Vagina (tissue), 2 donors: ENCODE measurements around the gene IRGQ. TPM values are rescaled to one million over a fixed set of nuclear protein-coding genes. Genes with fewer than 3 reads are reported as not detected.

Source experiments
- DNase-seq, 2 donors: peaks; one replicate each; pipeline ENCODE4 v3.0.0-alpha.2; 2017; ENCODE audit errors: extremely low spot score in 2 of 2
- H3K27ac ChIP-seq: fragments of 200-600 bp; sonication (generic); one replicate; pipeline ENCODE4 v1.5.1; 2019
- H3K27me3 ChIP-seq: fragments of 200-600 bp; sonication (generic); one replicate; pipeline ENCODE4 v1.5.1; 2019
- H3K36me3 ChIP-seq, 2 donors: fragments of 200-600 bp; sonication (generic); one replicate each; pipeline ENCODE4 v1.5.1; 2017 to 2019
- H3K4me1 ChIP-seq: fragments of 200-600 bp; sonication (generic); one replicate; pipeline ENCODE4 v1.5.1; 2019
- H3K4me3 ChIP-seq, 2 donors: fragments of 200-600 bp; sonication (generic); 1 replicate in 1 of 2; 2 replicates in 1 of 2; pipeline ENCODE4 v1.5.1; 2016 to 2019
- H3K9me3 ChIP-seq: fragments of 200-600 bp; sonication (generic); one replicate; pipeline ENCODE4 v1.5.1; 2019
- CTCF ChIP-seq, 3 experiments: fragments of 450-650 bp in 2 of 3; fragments of 200-600 bp in 1 of 3; sonication (generic) in 1 of 3; IDR thresholded peaks; one replicate each; pipeline ENCODE4 v1.5.1; 2017 to 2019; ENCODE audit warnings: antibody characterized with exemption in 3 of 3, mild to moderate bottlenecking in 2 of 3, moderate library complexity in 2 of 3
- POLR2A ChIP-seq, 2 donors: fragments of 450-650 bp; IDR thresholded peaks; one replicate each; pipeline ENCODE4 v1.6.1; 2017; ENCODE audit warnings: antibody characterized with exemption in 2 of 2, mild to moderate bottlenecking in 2 of 2, moderate library complexity in 2 of 2
- POLR2AphosphoS5 ChIP-seq, 2 donors: sonication (generic); formaldehyde crosslinking; IDR thresholded peaks; one replicate each; pipeline ENCODE4 v1.9.0; 2017; ENCODE audit warnings: antibody characterized with exemption in 2 of 2, mild to moderate bottlenecking in 2 of 2, low read depth in 1 of 2; ENCODE audit not compliant: insufficient read depth in 1 of 2
- intact Hi-C: fragments of 100-400 bp; cut with DNase I; formaldehyde crosslinking; loops from one replicate; pipeline ENCODE4 v1.15.1; 2023
- total RNA-seq: library from RNA; depleted of rRNA; stranded (reverse); fragments of >200 nt; gene quantifications from one replicate; pipeline ENCODE4 v1.2.3, GENCODE V29; 2016

Gene IRGQ
- total RNA-seq, 1 donor from 2014 or later = 11.0 TPM

- intact Hi-C loops = no loop called here
- Histone ChIP-seq H3K36me3 (peaks cover 0 to 3% of the 10 kb centered on the region in 2 donors), H3K27ac (no peak overlapping the region), H3K4me1 (peaks cover 8% of the 10 kb centered on the region), H3K4me3 (no peak overlapping the region), H3K27me3 (peaks cover 3% of the 10 kb centered on the region), H3K9me3 (no peaks in the 10 kb centered on the region)
- DNase-seq = no peak
- TF ChIP-seq CTCF (IDR thresholded peaks at IDR 0.05) = no peak
- no peak for TF ChIP-seq POLR2AphosphoS5 (IDR thresholded peaks at IDR 0.05; ENCODE audit: insufficient read depth in 1 of 2, low read depth in 1 of 2)
- TF ChIP-seq POLR2A (IDR thresholded peaks at IDR 0.05) = no peak
Measured at GRCh38 chr19:43641333-43641732, 45.4 kb upstream of the IRGQ start.

- no peaks in the 10 kb centered on the region for H3K9me3 ChIP-seq
- TF ChIP-seq POLR2A (IDR thresholded peaks at IDR 0.05) (no peak), CTCF (IDR thresholded peaks at IDR 0.05) (no peak)
- H3K4me3 ChIP-seq = peak overlapping the region; percentile 70 to 71
- no peaks in the 10 kb centered on the region for H3K36me3 ChIP-seq
- peaks cover 3% of the 10 kb centered on the region for H3K27me3 ChIP-seq
- peaks cover 8% of the 10 kb centered on the region for H3K4me1 ChIP-seq
- peak overlapping the region; percentile 66 for H3K27ac ChIP-seq
- intact Hi-C loops = no loop called here
- DNase-seq = no peak
Measured at GRCh38 chr19:43640424-43640757, 44.5 kb upstream of the IRGQ start.

DNA sequence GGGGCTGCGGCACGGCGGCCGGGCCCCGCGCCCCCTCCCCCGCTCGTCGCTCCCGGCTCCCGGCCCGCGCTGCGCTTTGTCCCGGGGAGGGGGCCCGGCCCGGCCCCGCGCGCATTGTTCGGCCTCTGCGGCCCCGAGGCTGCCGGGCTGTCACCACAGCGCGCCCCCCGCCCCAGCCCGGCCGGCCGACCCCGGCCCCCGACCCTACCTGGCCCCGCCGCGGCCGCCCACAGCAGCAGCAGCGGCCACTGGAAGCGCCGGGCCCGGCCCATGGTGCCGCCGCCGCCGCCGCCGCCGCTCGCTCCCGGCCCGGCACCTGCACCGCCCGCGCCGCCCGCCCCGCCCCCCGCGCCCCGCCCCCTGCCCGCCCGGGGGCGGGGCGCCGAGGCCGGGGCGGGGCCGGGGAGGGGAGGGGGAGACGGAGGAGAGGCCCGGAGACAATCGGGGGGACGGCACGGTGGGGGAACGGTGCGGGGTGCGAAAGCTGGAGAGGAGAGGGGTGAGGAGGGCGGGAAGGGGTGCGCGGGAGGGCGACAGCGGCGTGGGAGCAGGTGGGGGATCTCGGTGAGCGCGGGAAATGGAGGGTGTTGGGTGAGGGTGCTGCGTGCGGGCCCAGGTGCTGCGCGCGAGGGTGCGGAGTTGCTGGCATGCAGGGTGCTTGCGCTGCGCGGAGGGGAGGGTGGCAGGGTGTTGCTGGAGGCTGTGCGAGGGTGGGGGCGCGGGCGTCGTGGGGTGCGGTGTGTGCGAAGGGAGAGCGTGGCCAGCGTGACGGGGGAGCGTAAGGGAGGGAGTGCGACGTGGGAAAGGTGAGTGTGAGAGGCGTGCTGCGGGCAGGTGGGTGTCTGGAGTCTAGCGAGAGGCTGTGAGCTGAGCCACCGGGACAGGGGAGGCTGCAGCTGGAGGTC, 43.8 kb upstream of the IRGQ start, which contains the start of gene CADM4:
Gene CADM4 (minus strand): TSS at position 332 of the 905 bp plus-strand sequence. CDS start 60 bp downstream, at position 272.
- no peaks in the 10 kb centered on the region for H3K36me3 ChIP-seq
- DNase-seq = no peak
- TF ChIP-seq POLR2AphosphoS5 (IDR thresholded peaks at IDR 0.05; ENCODE audit: insufficient read depth in 1 of 2, low read depth in 1 of 2) (no peak), CTCF (IDR thresholded peaks at IDR 0.05) (no peak), POLR2A (IDR thresholded peaks at IDR 0.05) (no peak)
- peaks cover 14% of the 10 kb centered on the region for H3K4me1 ChIP-seq
- H3K9me3 ChIP-seq = no peaks in the 10 kb centered on the region
- peak within 1 kb of the TSS; percentile 66 for H3K27ac ChIP-seq
- intact Hi-C loops = no loop called here
- peak within 1 kb of the TSS; percentile 70 to 71 for H3K4me3 ChIP-seq
- H3K27me3 ChIP-seq = peaks cover 3% of the 10 kb centered on the region

GRCh38 chr19:43638995-43639518, 43.1 kb upstream of the IRGQ start:
- peaks cover 3% of the 10 kb centered on the region for H3K27me3 ChIP-seq
- H3K4me1 ChIP-seq = peaks cover 21% of the 10 kb centered on the region

More at GRCh38 chr19:43638995-43639518, 43.1 kb upstream of the IRGQ start:
- H3K4me3 ChIP-seq = peak overlapping the region; percentile 70 to 71
- no peaks in the 10 kb centered on the region for H3K36me3 ChIP-seq
- no peak for DNase-seq
- intact Hi-C loops = no loop called here
- H3K9me3 ChIP-seq = no peaks in the 10 kb centered on the region
- TF ChIP-seq CTCF (IDR thresholded peaks at IDR 0.05) (no peak), POLR2A (IDR thresholded peaks at IDR 0.05) (no peak), POLR2AphosphoS5 (IDR thresholded peaks at IDR 0.05; ENCODE audit: insufficient read depth in 1 of 2, low read depth in 1 of 2) (no peak)
- no peak overlapping the region for H3K27ac ChIP-seq
